ENCODE data around the gene ZNF76.

GRCh38 chr6:35213824-35214756 lies 45.4 kb upstream of the ZNF76 start, which contains the start of gene SCUBE3:
- TF ChIP-seq POLR2AphosphoS5 (IDR thresholded peaks at IDR 0.05) (no peak), CTCF (IDR thresholded peaks at IDR 0.05) (no peak)

Measured in stomach (tissue), 4 donors.